MM.1S (cell line): ENCODE measurements around the gene PRSS56.

Source experiments
- EZH2 ChIP-seq: fragments of 300-600 bp; sonication (generic); optimal IDR thresholded peaks from 2 replicates; pipeline ENCODE3; 2017; ENCODE audit warnings: low read depth, mild to moderate bottlenecking, antibody characterized with exemption, low read length, mixed read lengths
- TF ChIP-seq, protein P1 (sequence below): fragments of 300-600 bp; sonication (generic); IDR thresholded peaks from 2 replicates; pipeline ENCODE4 v1.5.1; 2016; ENCODE audit warnings: antibody characterized with exemption, low read length, mixed read lengths

- TF ChIP-seq, protein P1, sequence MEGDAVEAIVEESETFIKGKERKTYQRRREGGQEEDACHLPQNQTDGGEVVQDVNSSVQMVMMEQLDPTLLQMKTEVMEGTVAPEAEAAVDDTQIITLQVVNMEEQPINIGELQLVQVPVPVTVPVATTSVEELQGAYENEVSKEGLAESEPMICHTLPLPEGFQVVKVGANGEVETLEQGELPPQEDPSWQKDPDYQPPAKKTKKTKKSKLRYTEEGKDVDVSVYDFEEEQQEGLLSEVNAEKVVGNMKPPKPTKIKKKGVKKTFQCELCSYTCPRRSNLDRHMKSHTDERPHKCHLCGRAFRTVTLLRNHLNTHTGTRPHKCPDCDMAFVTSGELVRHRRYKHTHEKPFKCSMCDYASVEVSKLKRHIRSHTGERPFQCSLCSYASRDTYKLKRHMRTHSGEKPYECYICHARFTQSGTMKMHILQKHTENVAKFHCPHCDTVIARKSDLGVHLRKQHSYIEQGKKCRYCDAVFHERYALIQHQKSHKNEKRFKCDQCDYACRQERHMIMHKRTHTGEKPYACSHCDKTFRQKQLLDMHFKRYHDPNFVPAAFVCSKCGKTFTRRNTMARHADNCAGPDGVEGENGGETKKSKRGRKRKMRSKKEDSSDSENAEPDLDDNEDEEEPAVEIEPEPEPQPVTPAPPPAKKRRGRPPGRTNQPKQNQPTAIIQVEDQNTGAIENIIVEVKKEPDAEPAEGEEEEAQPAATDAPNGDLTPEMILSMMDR: no peak
- no peak for TF ChIP-seq EZH2
Observed at GRCh38 chr2:232568161-232568560, 48.0 kb downstream of the PRSS56 start.
